HG02840 (cell line): ENCODE results near the gene JPH3.
"Not testable (repeated sequence)": the region's sequence is repeated elsewhere in the genome, so short reads cannot be mapped to it uniquely, and the experiment has no call there.

Experiments used
- ATAC-seq: cut with Tn5 transposase; IDR thresholded peaks from one replicate; pipeline ENCODE4 v1.9.1; 2021; ENCODE audit warnings: mild to moderate bottlenecking, moderate library complexity, moderate number of reproducible peaks; ENCODE audit not compliant: unreplicated experiment, low FRiP score

JPH3 gene

GRCh38 chr16:87707097-87707496 is 104.8 kb downstream of the JPH3 start:
- no peak for ATAC-seq

DNA sequence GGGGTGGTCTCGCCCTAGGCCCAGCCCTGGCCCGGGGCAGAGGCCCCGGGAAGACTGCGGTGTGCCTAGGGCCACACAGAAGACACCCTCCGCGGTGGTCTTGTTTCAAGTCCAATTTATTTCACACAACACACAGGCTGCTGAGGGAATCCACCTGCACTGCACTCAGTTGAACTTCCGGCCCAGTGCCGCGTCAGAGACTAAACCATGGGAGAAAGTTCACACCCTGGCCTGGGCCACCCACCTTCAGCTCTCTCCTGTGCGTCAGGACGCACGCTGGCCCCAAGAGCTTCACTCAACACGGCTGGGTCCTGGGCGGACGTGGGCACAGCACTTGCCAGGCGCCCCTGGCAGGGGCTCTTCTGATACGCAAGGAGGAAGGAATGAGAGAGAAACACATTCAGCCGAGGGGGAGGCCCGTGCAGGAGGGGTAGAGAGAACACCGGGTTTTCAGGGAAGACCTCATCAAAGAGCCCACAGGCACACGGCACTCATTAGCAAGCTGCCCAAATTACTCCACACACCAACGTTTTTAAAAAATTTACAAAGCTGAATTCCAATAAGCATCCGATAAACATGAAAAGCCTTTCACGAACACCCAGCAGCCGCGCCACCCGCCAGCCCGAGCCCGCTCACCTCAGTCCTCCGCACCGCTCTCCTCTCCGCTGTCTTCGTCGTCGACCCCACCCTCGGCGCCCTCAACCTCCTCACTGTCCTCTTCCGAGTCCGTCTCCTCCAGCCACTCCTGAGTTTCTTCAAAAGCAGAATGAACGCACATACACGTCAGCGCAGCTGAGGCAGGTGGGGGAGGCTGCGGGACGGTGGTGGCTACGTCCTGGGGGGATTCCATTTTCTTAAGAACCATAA is 105.6 kb downstream of the JPH3 start:
- no peak for ATAC-seq

DNA sequence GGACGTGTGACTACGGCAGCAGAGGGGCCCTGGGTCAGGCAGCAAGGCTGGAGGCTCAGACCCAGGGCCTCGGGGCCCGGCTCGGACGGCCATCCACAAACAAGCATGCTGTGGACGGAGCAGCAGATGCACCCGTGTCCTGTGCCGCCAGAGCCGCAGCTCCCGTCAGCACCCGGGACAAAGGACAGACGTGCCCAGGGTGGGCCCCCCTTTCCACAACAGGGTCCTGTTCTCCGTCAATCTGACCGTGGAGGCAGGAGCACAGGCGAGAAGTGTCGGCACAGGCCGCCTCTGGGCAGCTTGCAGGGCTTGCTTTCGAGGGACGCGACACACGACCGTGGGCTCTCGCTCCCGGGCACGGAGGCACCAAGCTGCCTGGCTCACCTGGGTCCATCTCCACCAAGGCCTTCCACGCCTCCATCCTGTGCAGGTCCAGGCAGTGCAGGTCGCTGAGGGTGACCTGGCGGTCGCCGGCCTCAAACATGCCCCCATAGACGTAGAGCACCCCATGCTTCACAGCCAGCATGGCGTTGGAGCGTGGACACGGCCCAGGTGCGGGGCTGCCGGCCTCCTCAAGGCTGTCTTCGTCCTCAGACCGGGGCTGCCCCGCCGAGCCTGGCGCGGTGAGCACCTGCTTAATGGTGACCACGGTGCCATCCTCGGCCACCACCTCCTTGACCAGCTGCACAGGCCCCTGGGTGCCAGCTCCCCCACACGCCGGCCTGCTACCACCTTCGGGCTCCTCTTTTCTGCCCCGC is 106.8 kb downstream of the JPH3 start:
- no peak for ATAC-seq

GRCh38 chr16:87709677-87710076 is 107.4 kb downstream of the JPH3 start:
- ATAC-seq = no peak

DNA sequence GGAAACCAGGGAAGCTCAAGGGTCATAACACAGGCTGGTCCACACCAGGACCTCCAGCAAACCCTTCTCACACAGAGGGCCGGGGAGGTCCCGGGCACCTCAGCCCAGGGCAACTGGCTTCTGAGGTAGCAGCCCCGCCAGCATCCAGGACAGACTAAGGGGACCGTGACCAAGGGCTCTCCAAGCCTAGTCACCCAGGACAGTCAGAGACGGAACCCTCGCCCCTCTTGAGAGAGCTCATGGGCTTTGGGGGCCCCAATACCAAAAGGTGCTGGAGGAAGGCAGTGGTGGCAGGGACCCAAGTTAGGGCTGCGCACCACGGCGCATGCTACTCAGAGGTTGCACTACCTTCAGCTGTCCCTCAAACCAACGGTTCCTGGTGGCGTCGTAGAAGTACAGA is 108.6 kb downstream of the JPH3 start:
- no peak for ATAC-seq

DNA sequence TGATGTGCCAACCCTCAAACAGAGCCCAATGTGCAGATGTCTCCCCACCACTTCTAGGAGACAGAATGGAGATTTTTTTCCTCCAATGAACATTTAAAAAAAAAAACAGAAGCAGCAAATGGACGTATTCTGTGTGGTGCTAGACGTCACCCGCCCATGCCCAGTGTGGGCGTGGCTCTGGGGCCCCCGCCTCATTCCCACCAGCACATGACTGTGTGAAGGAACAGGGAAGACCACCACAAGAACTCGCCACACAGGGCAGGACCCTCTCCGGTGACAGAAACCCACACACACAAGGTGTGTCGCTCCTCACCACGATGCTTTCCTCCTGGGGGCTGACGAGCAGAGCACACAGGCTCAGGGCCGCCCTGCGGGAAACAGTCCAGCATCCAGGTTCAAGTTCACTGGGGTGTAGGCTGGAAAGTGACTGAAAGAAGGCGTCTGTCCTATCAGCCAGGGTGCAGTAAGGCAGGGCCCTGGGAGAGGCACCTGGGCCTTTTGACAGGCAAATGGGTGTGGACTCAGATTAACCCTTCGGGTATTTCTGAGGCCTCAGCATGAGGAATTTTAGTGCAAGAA is 110.0 kb downstream of the JPH3 start:
- ATAC-seq = no peak

GRCh38 chr16:87713451-87714229 is 111.3 kb downstream of the JPH3 start:
- ATAC-seq = no peak

DNA sequence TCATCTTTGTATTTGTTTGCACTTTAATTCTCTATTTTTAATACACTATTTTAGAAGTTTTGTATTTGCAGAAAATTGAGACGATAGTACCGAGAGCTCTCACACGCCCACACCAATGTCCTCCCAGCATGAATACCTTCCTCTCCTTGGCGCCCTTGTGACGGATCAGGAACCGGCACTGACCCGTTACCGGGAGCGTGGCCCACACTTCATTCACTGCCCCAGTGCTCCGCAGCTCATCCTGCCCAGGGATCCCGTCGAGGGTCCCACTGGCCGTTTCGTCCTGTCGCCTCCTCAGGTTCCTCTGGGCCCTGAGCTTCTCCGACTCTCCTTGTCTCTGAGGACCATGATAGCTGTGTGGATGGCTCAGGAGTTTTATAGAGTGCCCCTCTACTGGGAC is 112.9 kb downstream of the JPH3 start:
- ATAC-seq = no peak

DNA sequence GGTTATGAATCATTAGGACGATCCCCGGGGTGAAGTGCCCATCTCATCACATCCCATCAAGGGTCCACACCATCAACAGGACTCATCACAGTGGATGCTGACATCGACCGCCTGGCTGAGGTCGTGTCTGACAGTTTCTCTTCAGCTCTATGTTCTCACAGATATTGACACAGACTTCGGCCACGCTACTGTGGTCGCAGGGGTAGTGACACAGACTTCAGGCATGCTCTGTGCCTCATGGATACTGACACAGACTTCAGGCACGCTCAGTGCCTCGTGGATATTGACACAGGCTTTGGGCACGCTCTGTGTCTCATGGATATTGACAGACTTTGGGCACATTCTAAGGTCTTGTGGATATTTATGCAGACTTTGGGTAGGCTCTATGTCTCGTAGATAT is 113.3 kb downstream of the JPH3 start:
- ATAC-seq = no peak

DNA sequence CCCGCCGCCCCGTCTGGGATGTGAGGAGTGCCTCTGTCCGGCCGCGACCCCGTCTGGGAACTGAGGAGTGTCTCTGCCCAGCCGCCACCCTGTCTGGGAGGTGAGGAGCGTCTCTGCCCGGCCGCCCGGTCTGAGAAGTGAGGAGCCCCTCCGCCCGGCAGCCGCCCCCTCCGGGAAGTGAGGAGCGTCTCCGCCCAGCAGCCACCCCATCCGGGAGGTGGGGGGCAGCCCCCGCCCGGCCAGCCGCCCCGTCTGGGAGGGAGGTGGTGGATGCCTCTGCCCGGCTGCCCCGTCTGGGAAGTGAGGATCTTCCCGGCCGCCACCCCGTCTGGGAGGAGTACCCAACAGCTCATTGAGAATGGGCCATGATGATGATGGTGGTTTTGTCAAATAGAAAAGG is 116.5 kb downstream of the JPH3 start:
- ATAC-seq = not testable (repeated sequence)

DNA sequence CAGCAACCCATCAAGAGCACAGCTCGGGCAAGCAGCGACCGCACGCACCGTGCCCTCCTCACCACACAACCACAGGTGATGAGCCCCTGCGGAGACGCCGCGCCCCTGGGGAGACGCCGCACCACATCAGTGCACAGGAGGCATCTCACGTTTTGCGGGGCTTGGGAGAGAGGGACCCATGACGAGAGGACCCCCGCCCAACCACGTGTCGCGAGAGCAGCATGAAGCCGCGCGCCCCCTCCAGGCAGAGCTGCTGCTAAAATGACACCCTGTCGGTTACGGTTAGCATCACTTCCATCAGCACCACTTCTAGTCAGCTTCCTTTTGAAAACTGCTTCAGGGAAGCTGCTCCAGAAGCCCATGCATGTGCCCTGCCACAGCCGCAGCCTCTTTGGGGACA is 118.1 kb downstream of the JPH3 start:
- no peak for ATAC-seq

DNA sequence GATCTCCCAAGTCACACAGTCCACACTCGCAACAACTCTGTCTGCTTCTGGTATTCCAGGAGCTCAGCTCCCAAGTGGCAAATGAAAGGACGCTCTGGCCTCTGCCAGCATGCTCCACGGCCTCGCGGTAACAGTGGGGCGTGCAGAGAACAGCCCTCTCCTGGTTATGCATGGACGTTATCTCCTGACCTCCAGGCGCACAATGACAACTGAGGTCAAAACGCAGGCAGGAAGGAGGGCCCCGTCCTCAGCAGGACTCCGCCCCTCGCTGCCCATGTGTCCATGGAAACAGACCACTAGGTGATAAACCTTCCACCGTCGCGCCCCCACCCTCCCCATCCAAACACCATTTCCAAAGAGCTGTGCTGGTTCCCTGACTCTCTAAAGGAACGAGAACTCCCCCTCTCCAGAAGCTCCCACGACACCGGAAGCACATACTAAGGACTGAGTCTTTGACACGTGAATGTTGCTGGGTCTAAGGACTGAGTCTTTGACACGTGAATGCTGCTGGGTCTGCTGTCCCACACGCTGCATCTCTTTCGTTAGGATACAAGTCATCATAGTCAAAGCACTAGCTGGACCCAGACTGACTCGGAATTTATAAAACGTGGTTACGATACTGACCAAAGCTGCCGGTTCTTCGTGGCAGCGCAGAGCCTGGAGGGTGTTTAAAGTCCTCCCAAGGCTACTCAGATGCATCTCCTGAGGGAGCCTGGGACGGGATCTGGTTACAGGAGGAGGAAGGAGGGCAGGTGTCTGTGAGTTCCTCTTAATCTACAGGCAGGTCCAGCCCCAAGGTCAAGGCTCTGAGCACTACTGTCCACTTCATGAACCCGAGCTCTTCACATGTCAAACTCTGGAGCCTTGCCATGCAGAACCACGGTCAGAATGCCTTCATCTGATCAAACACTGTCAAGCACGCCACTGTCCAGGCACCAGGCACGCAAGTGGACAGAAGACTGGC is 119.6 kb downstream of the JPH3 start:
- ATAC-seq = no peak

GRCh38 chr16:87722590-87723225 is 120.4 kb downstream of the JPH3 start:
- no peak for ATAC-seq

DNA sequence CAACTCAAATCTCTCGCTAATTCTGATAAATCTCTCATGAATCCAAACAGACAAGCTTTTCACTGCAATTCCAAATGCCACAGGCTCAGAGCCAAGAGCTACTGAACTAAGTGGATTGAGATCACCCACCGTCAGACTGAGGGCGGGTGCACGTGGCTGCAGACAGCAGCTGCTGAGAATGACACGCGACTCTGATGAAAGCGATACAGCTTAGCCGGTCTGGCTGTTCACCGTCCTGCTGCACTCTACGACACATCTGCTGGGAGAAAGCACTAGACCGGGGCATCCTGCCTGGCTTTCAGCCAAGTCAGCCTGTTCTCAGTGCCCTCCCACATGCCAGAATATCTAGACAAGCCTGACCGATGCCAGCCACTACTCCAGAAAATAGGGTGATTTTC is 120.9 kb downstream of the JPH3 start:
- ATAC-seq = peak; percentile 58

- ATAC-seq = no peak
These were observed 122.4 kb downstream of the JPH3 start for GRCh38 chr16:87724490-87725291.

- no peak for ATAC-seq
These were observed 123.4 kb downstream of the JPH3 start for GRCh38 chr16:87725596-87726235.

GRCh38 chr16:87726577-87726976 is 124.3 kb downstream of the JPH3 start:
- ATAC-seq = not testable (repeated sequence)

DNA sequence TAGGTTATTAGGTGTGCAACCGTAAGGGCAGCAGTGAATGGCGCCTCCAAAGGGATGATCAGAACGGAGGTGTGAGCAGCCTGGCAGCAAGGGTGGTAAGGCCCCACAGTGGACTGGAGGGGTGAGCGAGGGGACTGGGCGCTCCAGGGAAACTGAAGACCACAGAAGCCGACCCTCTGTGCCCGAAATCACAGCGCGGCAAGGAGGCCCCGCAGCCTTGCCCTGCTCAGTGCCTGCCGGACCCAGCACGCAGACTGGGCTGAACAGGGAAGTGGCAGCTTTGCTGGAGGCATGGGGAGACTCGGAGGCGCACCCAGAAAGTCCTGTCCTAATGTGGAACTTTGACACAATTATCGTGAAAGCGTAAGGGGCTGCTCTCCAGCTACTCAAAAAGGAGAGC is 125.0 kb downstream of the JPH3 start:
- no peak for ATAC-seq
